Skeletal muscle tissue (tissue), 4 donors: Measurements from ENCODE around the gene HNMT. TPM values are rescaled to one million over a fixed set of nuclear protein-coding genes. Genes with fewer than 3 reads are reported as not detected.

Source experiments
- H3K27ac ChIP-seq: one replicate; pipeline ENCODE4 v1.7.0; 2013; ENCODE audit warnings: mild to moderate bottlenecking, low read depth, low read length, inconsistent platforms
- H3K27me3 ChIP-seq, 3 donors: one replicate each; pipeline ENCODE4 v1.7.0; 2013; ENCODE audit warnings: low read length in 3 of 3; ENCODE audit not compliant: control insufficient read depth in 3 of 3, insufficient read depth in 3 of 3
- H3K36me3 ChIP-seq, 3 donors: one replicate each; pipeline ENCODE4 v1.7.0; 2013; ENCODE audit warnings: low read length in 3 of 3; ENCODE audit not compliant: control insufficient read depth in 3 of 3, insufficient read depth in 3 of 3
- H3K4me1 ChIP-seq, 3 donors: one replicate each; pipeline ENCODE4 v1.7.0; 2013; ENCODE audit warnings: low read length in 3 of 3, mild to moderate bottlenecking in 3 of 3; ENCODE audit not compliant: control insufficient read depth in 3 of 3, insufficient read depth in 3 of 3
- H3K4me3 ChIP-seq, 3 donors: one replicate each; pipeline ENCODE4 v1.7.0; 2013; ENCODE audit warnings: low read length in 3 of 3
- H3K9ac ChIP-seq, 3 donors: one replicate each; pipeline ENCODE4 v1.7.0; 2013; ENCODE audit warnings: low read length in 3 of 3, mild to moderate bottlenecking in 3 of 3, moderate library complexity in 2 of 3, low read depth in 1 of 3
- H3K9me3 ChIP-seq, 3 donors: one replicate each; pipeline ENCODE4 v1.7.0; 2013; ENCODE audit warnings: low read length in 3 of 3; ENCODE audit not compliant: control insufficient read depth in 3 of 3
- total RNA-seq: library from RNA; depleted of rRNA; stranded (reverse); fragments of >200 nt; gene quantifications from one replicate; pipeline ENCODE4 v1.2.3, GENCODE V29; 2014
- donor health status: Osteomylitis.

The HNMT gene
- total RNA-seq, 1 donor from 2014 or later, result 43.3 TPM

DNA sequence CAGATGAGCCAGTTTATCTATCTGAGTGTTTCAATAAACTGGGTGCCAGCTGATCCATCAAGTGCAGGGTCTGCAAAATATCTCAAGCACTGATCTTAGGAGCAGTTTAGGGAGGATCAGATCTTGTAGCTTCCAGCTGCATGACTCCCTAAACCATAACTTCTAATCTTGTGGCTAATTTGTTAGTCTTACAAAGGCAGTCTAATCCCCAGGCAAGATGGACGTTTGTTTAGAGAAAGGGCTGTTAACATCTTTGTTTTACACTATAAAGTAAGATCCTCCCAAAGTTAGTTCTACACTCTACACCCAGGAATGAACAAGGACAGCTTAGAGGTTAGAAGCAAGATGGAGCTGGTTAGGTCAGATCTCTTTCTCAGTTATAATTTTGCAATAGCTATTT lies 28.7 kb upstream of the HNMT start:
- Histone ChIP-seq H3K27ac (no peak overlapping the region), H3K27me3 (no peaks in the 10 kb centered on the region), H3K9ac (no peak overlapping the region), H3K36me3 (no peaks in the 10 kb centered on the region), H3K9me3 (no peaks in the 10 kb centered on the region), H3K4me3 (no peak overlapping the region), H3K4me1 (no peaks in the 10 kb centered on the region)

DNA sequence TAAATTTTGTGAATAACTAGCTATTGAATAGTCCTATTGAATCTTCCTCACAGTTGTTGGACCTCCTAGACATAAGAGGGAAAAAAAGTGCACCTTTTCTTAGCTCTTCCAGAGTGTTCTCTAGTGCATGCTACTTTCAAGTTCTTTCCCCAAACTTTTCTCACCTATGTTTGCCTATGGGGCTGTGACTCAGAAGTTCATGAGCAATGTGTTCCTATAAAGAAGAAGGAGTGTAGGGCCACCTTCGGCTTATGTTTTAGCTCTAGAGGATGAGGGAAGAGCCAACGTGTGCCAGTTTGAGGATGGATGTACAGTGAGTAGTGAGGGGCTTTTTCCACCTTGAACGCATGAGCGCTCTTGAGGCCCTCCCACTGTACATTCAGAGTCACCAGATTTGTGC lies 27.0 kb upstream of the HNMT start:
- Histone ChIP-seq H3K27me3 (no peaks in the 10 kb centered on the region), H3K36me3 (no peaks in the 10 kb centered on the region), H3K4me1 (no peaks in the 10 kb centered on the region), H3K9ac (no peak overlapping the region), H3K9me3 (no peaks in the 10 kb centered on the region), H3K27ac (no peak overlapping the region), H3K4me3 (no peak overlapping the region)

DNA sequence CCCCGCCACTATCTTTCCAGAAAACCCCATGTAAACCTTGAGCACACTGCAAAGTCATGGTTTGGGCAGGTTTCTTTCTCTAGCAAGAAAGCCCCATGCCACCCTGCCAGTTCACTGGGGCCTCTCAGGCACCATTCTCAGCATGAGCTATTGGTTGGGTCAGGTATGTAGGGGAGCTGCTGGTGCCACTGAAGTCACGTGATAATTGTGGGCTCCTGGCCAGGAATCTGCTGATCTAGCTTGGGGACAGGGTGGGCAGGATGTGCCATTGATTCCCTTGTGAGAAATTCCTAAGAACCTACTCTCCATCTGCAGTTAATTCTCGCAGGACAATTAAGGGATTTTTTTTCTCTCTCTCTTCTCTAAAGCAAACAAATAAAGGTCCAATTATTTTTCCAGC lies 26.5 kb upstream of the HNMT start:
- H3K9ac ChIP-seq, result no peak overlapping the region
- H3K4me1 ChIP-seq, result no peaks in the 10 kb centered on the region
- H3K36me3 ChIP-seq, result no peaks in the 10 kb centered on the region
- H3K27ac ChIP-seq, result no peak overlapping the region
- H3K9me3 ChIP-seq, result no peaks in the 10 kb centered on the region
- H3K27me3 ChIP-seq, result no peaks in the 10 kb centered on the region
- no peak overlapping the region for H3K4me3 ChIP-seq

DNA sequence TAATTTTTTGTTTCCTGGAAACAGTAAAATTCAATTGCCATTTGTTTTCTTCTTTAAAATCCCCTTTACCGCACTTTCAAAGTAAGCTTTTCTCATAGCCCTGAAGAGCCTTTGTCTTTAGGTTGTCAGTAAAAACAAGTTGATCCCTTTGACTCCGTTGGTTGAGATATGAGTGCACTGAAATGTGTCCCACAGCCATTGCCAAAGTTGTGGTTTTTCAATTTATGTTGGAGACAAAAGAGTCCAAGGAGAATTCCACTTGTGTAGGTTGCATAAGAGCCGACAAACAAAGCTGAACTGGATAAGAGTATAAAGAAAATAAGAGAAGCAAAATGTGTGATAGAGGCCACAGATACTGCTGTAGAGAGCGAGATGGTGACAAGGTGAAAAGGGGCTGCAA lies 26.1 kb upstream of the HNMT start:
- no peaks in the 10 kb centered on the region for H3K36me3 ChIP-seq
- H3K9me3 ChIP-seq, result no peaks in the 10 kb centered on the region
- H3K27ac ChIP-seq, result no peak overlapping the region
- no peak overlapping the region for H3K4me3 ChIP-seq
- no peaks in the 10 kb centered on the region for H3K4me1 ChIP-seq
- no peak overlapping the region for H3K9ac ChIP-seq
- no peaks in the 10 kb centered on the region for H3K27me3 ChIP-seq

DNA sequence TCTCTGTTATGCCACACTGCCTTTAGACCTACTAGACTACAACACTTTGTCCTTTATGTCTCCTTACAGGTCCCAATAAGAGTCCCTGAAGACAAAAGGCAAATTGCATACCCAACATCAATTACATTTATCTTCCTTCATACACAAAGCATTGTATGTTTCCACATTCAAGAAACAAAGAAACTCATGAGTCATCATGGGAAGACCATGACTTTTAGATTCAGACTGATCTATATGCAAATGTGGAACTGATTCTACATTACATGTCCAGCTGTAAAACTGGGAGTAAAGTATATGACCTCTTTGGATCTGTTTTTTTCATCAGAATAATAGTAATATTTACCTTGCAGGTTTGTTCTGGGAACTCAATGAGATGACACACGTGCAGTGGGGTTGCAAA lies 25.2 kb upstream of the HNMT start:
- no peaks in the 10 kb centered on the region for H3K4me1 ChIP-seq

DNA sequence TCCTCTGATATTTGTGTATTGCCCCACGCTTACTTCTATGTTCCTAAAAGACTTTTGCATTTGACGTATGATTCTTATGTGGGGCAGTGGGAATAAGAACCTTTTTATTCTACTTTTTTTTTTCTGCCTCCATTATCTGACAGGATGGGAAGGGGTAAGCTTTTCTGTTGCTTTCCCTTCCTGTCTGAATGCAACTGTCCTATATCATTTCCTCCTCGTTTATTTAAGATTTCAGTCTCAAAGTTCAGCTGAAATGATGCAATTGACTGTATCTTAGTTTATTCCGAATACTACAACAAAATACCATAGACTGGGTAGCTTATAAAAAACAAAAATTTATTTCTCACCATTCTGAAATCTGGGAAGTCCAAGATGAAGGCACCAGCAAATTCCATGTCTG lies 24.1 kb upstream of the HNMT start:
- H3K36me3 ChIP-seq, result no peaks in the 10 kb centered on the region
- no peaks in the 10 kb centered on the region for H3K27me3 ChIP-seq
- H3K9me3 ChIP-seq, result no peaks in the 10 kb centered on the region
- H3K4me1 ChIP-seq, result no peaks in the 10 kb centered on the region
- no peak overlapping the region for H3K9ac ChIP-seq
- no peak overlapping the region for H3K27ac ChIP-seq
- no peak overlapping the region for H3K4me3 ChIP-seq

More for the DNA sequence above, 25.2 kb upstream of the HNMT start:
- Histone ChIP-seq H3K4me3 (no peak overlapping the region), H3K27me3 (no peaks in the 10 kb centered on the region), H3K9ac (no peak overlapping the region), H3K9me3 (no peaks in the 10 kb centered on the region), H3K36me3 (no peaks in the 10 kb centered on the region), H3K27ac (no peak overlapping the region)

DNA sequence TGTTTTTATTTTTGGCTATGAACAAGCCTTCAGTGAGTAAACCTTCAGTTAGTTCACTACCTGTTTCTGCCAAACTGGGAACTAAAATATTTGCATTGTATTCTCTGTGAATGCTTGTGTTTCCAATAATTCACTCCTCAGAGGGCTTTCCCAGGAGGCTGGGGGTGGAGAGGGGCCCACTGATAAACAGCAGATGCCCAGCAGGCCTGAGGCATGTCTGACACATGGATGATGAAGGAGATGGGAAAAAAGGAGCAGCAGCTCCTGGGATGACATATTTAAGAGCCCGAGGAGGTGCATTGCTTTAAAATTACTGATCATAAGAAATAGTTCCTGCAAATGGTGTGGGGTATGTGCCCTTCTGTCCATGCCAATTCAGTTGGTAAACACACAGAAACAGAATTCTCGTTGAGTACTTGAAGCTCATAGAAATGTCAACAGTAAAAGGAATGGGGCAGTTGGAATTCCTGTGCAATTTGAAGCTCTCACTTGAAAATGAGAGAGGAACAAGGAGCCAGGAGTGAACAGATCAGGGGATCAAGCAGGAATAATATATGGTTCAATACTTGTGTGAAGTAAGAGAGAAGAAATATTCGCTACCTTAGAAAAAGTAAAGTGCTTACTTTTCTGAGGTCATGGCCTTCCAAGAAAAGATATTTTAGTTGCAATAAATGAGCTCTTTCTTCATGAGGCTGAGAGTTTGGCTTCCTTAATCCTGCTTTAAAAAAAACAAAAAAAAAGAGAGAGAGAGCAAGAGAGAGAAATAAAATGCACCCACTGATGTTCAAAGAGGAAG lies 22.0 kb upstream of the HNMT start:
- Histone ChIP-seq H3K27ac (no peak overlapping the region), H3K36me3 (no peaks in the 10 kb centered on the region), H3K9ac (no peak overlapping the region), H3K4me3 (no peak overlapping the region), H3K27me3 (no peaks in the 10 kb centered on the region), H3K9me3 (no peaks in the 10 kb centered on the region), H3K4me1 (no peaks in the 10 kb centered on the region)

DNA sequence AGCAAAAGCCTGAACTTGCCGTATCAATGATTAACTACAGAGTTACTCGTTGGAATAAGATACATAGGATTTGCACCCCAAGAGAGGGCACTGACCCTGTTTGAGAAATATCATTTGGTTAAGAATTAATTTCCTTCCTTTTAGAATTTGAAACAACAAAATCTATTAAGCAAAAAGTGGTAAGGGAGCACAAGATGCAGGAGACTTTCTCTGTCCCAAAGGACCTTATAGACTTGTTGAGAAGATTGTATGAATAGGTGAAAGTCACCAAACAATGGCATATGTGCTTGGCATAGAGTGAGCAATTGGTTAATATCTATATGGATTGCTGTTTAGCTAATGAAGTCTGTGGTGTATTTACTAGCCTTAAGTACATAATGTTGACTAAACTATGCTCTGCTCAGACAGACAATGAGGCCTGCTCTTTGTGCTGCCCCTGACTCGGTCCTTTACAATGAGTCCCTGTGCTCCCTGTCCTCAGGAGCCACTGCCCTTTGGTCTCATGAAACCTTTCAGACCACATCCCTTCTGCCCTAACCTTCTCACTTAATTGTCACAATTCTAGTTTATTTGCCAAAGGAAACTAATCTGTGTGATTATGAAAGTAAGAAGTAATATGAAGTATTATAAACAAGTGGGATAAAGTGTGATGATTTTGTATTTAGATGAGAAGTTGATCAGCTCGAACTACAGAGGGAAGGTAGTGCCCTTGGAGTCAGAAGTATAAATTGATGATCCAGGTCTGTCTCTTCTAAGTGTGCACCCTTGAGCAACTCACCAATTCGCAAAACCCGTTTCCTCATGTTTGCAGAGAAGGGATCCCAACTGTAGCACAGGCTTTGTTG lies 21.2 kb upstream of the HNMT start:
- H3K27ac ChIP-seq, result no peak overlapping the region
- H3K27me3 ChIP-seq, result no peaks in the 10 kb centered on the region
- no peak overlapping the region for H3K9ac ChIP-seq
- H3K9me3 ChIP-seq, result no peaks in the 10 kb centered on the region
- H3K36me3 ChIP-seq, result no peaks in the 10 kb centered on the region
- H3K4me3 ChIP-seq, result no peak overlapping the region
- no peaks in the 10 kb centered on the region for H3K4me1 ChIP-seq

DNA sequence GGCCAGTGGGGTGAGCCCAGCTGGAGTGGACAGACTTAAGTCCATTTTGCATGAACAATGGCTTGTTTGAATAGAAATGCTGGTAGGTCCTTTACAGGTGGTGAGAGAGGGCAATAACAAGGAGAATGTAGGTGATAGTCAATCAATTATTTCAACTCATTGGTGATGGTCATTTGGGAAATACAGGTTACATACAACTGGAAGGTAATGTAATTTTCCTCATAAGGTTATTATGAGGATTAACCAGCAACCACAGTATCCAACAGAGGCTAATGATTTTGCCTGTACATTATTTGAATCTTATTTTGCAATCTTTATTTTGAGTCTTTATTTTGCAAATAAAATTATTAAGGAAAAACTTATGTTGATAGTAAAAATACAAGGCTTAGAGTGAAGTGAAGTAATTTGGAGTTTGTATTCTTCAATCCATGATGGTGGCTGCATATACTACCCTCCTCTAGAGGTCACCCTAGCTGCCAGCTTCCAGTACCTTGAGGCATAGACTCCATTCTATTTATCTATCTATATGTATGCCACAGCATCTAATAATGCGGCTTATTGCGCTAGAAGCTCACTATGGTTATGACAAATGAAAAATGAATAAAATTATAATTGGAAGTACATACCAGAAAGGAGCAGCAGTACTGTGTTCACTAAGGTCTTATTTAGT lies 20.5 kb upstream of the HNMT start:
- no peak overlapping the region for H3K4me3 ChIP-seq
- H3K36me3 ChIP-seq, result no peaks in the 10 kb centered on the region
- no peaks in the 10 kb centered on the region for H3K27me3 ChIP-seq
- no peaks in the 10 kb centered on the region for H3K4me1 ChIP-seq
- no peak overlapping the region for H3K27ac ChIP-seq
- no peak overlapping the region for H3K9ac ChIP-seq
- no peaks in the 10 kb centered on the region for H3K9me3 ChIP-seq

DNA sequence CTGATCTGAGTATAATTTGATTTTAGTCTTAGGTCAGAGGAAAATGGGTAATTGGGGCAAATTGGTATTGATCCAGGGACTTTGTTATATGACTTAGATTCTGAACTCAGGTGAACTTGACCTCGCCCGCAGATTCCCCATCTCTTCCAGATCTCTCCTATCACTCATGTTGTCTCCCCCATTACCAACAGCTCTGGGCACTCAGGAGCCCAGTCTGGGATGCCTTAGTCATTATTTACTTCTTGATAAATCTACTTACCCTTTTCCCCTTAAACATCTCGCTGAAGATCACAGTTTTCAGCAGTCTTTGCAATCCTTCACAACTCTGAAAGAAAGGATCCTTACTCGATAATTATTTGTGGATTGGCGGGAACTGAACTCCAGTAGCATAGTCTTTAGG lies 19.6 kb upstream of the HNMT start:
- no peaks in the 10 kb centered on the region for H3K4me1 ChIP-seq
- no peaks in the 10 kb centered on the region for H3K36me3 ChIP-seq
- no peak overlapping the region for H3K27ac ChIP-seq
- H3K4me3 ChIP-seq, result no peak overlapping the region
- no peaks in the 10 kb centered on the region for H3K27me3 ChIP-seq
- H3K9me3 ChIP-seq, result no peaks in the 10 kb centered on the region
- no peak overlapping the region for H3K9ac ChIP-seq
